A549 (cell line): Measurements from ENCODE around the gene SERPINE3. TPM values are rescaled to one million over a fixed set of nuclear protein-coding genes. Genes with fewer than 3 reads are reported as not detected.

ENCODE experiments used
- ATAC-seq, 2 experiments: fragments of 200-7000 bp in 1 of 2; fragments of >200 bp in 1 of 2; cut with Nextera tagmentation in 1 of 2; cut with Tn5 transposase in 1 of 2; 3 replicates each; pipeline versions ENCODE4 v1.8.0 to v1.9.1; 2018 to 2020; ENCODE audit warnings: mild to moderate bottlenecking in 1 of 2, moderate library complexity in 1 of 2
- CTCF ChIA-PET: fragments of 300-600 bp; sonication (Branson Sonifier 250); formaldehyde crosslinking; extraction: SDS; loops from one replicate; lab custom pipeline; 2021; ENCODE audit warnings: antibody characterized with exemption, inconsistent platforms; lab: Yijun Ruan, JAX
- POLR2A ChIA-PET: fragments of 350-600 bp; formaldehyde crosslinking; extraction: SDS; loops from one replicate; lab custom pipeline; 2021; ENCODE audit warnings: antibody characterized with exemption, inconsistent platforms; lab: Yijun Ruan, JAX
- DNase-seq, 2 experiments: peaks; one replicate each; pipeline versions ENCODE4 v3.0.0 to v3.0.0-alpha.2; 2011 to 2016; ENCODE audit warnings: low read depth in 1 of 2, low spot score in 1 of 2
- FAIRE-seq: peaks from 2 replicates; lab custom pipeline; 2011; peaks lifted over from hg19 to GRCh38; lab: Jason Lieb, UNC
- H3K27ac ChIP-seq, 2 experiments: fragments of >200 bp; sonication (Bioruptor Twin); formaldehyde crosslinking; 3 replicates each; pipeline ENCODE4 v1.5.1; 2016 to 2017
- H3K4me1 ChIP-seq: fragments of >200 bp; sonication (Bioruptor Twin); formaldehyde crosslinking; 3 replicates; pipeline ENCODE4 v1.6.1; 2016
- H3K4me2 ChIP-seq: fragments of >200 bp; sonication (Bioruptor Twin); formaldehyde crosslinking; 3 replicates; pipeline ENCODE4 v1.6.1; 2016
- H3K4me3 ChIP-seq: fragments of >200 bp; sonication (Bioruptor Twin); formaldehyde crosslinking; 3 replicates; pipeline ENCODE4 v1.5.1; 2016
- H3K9me3 ChIP-seq: fragments of >200 bp; sonication (Bioruptor Twin); formaldehyde crosslinking; 3 replicates; pipeline ENCODE4 v1.6.1; 2016
- ATOH8 ChIP-seq: fragments of 250-450 bp; sonication (Bioruptor Pico); IDR thresholded peaks from 2 replicates; pipeline ENCODE4 v1.5.0; 2020; ENCODE audit warnings: low read depth, mild to moderate bottlenecking, moderate library complexity
- BCL3 ChIP-seq: fragments of >200 bp; sonication (Bioruptor Twin); formaldehyde crosslinking; IDR thresholded peaks from 3 replicates; pipeline ENCODE4 v1.6.1; 2016
- CEBPB ChIP-seq, 2 experiments: fragments of >200 bp in 1 of 2; sonication (Bioruptor Twin) in 1 of 2; formaldehyde crosslinking in 1 of 2; IDR thresholded peaks; 2 replicates each; pipeline ENCODE4 v1.6.1; 2012 to 2016
- CTCF ChIP-seq: fragments of >200 bp; sonication (Bioruptor Twin); formaldehyde crosslinking; IDR thresholded peaks from 3 replicates; pipeline ENCODE4 v1.5.1; 2016
- E2F6 ChIP-seq: IDR thresholded peaks from 2 replicates; pipeline ENCODE4 v1.6.1; 2012; ENCODE audit warnings: low read depth, borderline replicate concordance
- EHF ChIP-seq: fragments of 250-450 bp; sonication (Bioruptor Pico); IDR thresholded peaks from 2 replicates; pipeline ENCODE4 v1.5.0; 2020; ENCODE audit warnings: mild to moderate bottlenecking
- ESRRA ChIP-seq: fragments of 150-350 bp; IDR thresholded peaks from 2 replicates; pipeline ENCODE4 v1.6.1; 2014; ENCODE audit warnings: mild to moderate bottlenecking, low read length, borderline replicate concordance
- FOSL2 ChIP-seq, 2 experiments: fragments of 450-650 bp in 1 of 2; fragments of >200 bp in 1 of 2; sonication (Bioruptor Twin) in 1 of 2; formaldehyde crosslinking; IDR thresholded peaks; 2 replicates each; pipeline versions ENCODE4 v1.5.0 to v1.6.1; 2016 to 2020; ENCODE audit warnings: mild to moderate bottlenecking in 1 of 2, moderate library complexity in 1 of 2
- GATA3 ChIP-seq: IDR thresholded peaks from 2 replicates; pipeline ENCODE4 v1.6.1; 2012; ENCODE audit warnings: borderline replicate concordance
- HEYL ChIP-seq: fragments of 250-450 bp; sonication (Bioruptor Pico); IDR thresholded peaks from 2 replicates; pipeline ENCODE4 v1.8.0; 2021; ENCODE audit warnings: mild to moderate bottlenecking, moderate library complexity
- HMGXB4 ChIP-seq: fragments of 250-450 bp; sonication (Bioruptor Pico); IDR thresholded peaks from 2 replicates; pipeline ENCODE4 v1.5.0; 2021; ENCODE audit warnings: mild to moderate bottlenecking, moderate library complexity, borderline replicate concordance
- HOXA7 ChIP-seq: fragments of 250-450 bp; sonication (Bioruptor Pico); IDR thresholded peaks from 2 replicates; pipeline ENCODE4 v1.5.0; 2020; ENCODE audit warnings: mild to moderate bottlenecking, moderate library complexity
- HOXB13 ChIP-seq: fragments of 250-450 bp; sonication (Bioruptor Pico); IDR thresholded peaks from 2 replicates; pipeline ENCODE4 v1.5.0; 2020; ENCODE audit warnings: low read depth, mild to moderate bottlenecking, moderate library complexity
- HOXB5 ChIP-seq: fragments of 250-450 bp; sonication (Bioruptor Pico); IDR thresholded peaks from 2 replicates; pipeline ENCODE4 v1.5.0; 2020; ENCODE audit warnings: mild to moderate bottlenecking, moderate library complexity
- MAZ ChIP-seq: fragments of 150-350 bp; IDR thresholded peaks from 2 replicates; pipeline ENCODE4 v1.6.1; 2014; ENCODE audit warnings: antibody characterized with exemption, low read depth, low read length, borderline replicate concordance
- MYC ChIP-seq: IDR thresholded peaks from 2 replicates; pipeline ENCODE4 v1.6.1; 2012; ENCODE audit warnings: mild to moderate bottlenecking, inconsistent platforms, low read length, improper control_type of control experiment, borderline replicate concordance
- NFE2L2 ChIP-seq: fragments of 150-350 bp; conservative IDR thresholded peaks from 2 replicates; pipeline ENCODE4 v1.6.1; 2014; ENCODE audit warnings: low read length
- NPAS2 ChIP-seq: fragments of 250-450 bp; sonication (Bioruptor Pico); IDR thresholded peaks from 2 replicates; pipeline ENCODE4 v1.8.0; 2022; ENCODE audit warnings: mild to moderate bottlenecking, moderate library complexity, borderline replicate concordance
- PBX3 ChIP-seq: IDR thresholded peaks from 2 replicates; pipeline ENCODE4 v1.6.1; 2012
- PHF8 ChIP-seq: fragments of 200-600 bp; sonication (generic); IDR thresholded peaks from 2 replicates; pipeline ENCODE4 v1.6.1; 2016; ENCODE audit warnings: low read depth, mild to moderate bottlenecking, antibody characterized with exemption, moderate library complexity, borderline replicate concordance
- POLR2A ChIP-seq: IDR thresholded peaks from 2 replicates; pipeline ENCODE4 v1.6.1; 2012; ENCODE audit warnings: mild to moderate bottlenecking, low read length
- RAD21 ChIP-seq, 2 experiments: fragments of >200 bp in 1 of 2; sonication (Bioruptor Twin) in 1 of 2; formaldehyde crosslinking in 1 of 2; IDR thresholded peaks in 1 of 2; conservative IDR thresholded peaks in 1 of 2; 2 replicates in 1 of 2; 3 replicates in 1 of 2; pipeline ENCODE4 v1.6.1; 2012 to 2018; ENCODE audit warnings: inconsistent platforms in 1 of 2
- RARB ChIP-seq: fragments of 250-450 bp; sonication (Bioruptor Pico); IDR thresholded peaks from 2 replicates; pipeline ENCODE4 v1.8.0; 2021; ENCODE audit warnings: mild to moderate bottlenecking, moderate library complexity
- RCOR1 ChIP-seq: fragments of 150-350 bp; IDR thresholded peaks from 2 replicates; pipeline ENCODE4 v1.6.1; 2014; ENCODE audit warnings: antibody characterized with exemption, low read length, low read depth
- RFX5 ChIP-seq: fragments of 450-650 bp; IDR thresholded peaks from 2 replicates; pipeline ENCODE4 v1.7.1; 2014; ENCODE audit warnings: antibody characterized with exemption, mild to moderate bottlenecking, moderate library complexity
- SREBF2 ChIP-seq: fragments of 450-650 bp; IDR thresholded peaks from 2 replicates; pipeline ENCODE4 v1.6.1; 2014; ENCODE audit warnings: mild to moderate bottlenecking, moderate library complexity
- TFCP2L1 ChIP-seq: fragments of 250-450 bp; sonication (Bioruptor Pico); IDR thresholded peaks from 2 replicates; pipeline ENCODE4 v1.5.0; 2021; ENCODE audit warnings: mild to moderate bottlenecking
- ZC3H11A ChIP-seq: fragments of 450-650 bp; IDR thresholded peaks from 2 replicates; pipeline ENCODE4 v1.6.1; 2014; ENCODE audit warnings: antibody characterized with exemption, mild to moderate bottlenecking
- ZFP36 ChIP-seq: fragments of 450-650 bp; IDR thresholded peaks from 2 replicates; pipeline ENCODE4 v1.6.1; 2014; ENCODE audit warnings: borderline replicate concordance; ENCODE audit not compliant: partially characterized antibody
- ZNF302 ChIP-seq: fragments of 250-450 bp; sonication (Bioruptor Pico); IDR thresholded peaks from 2 replicates; pipeline ENCODE4 v1.9.0; 2021; ENCODE audit warnings: inconsistent platforms, mild to moderate bottlenecking, moderate library complexity
- WGBS: methylation state at CpG from one replicate; pipeline ENCODE4 v1.1.6; 2017; ENCODE audit errors: missing lambda C conversion rate; 5-methylcytosine and 5-hydroxymethylcytosine counted together
- polyA plus RNA-seq, 4 experiments: library from polyadenylated mRNA; depleted of rRNA in 3 of 4; stranded (reverse); fragments of >200 nt; fragmentation: RNase III in 1 of 4; extraction: RNeasy Plus Mini Kit Qiagen cat#74134 plus additional on column Dnase treatment in 1 of 4; gene quantifications; 2 replicates in 3 of 4; 3 replicates in 1 of 4; pipeline ENCODE4 v1.2.3, GENCODE V29; 2011 to 2017

Gene SERPINE3
- polyA plus RNA-seq, 2 of the 4 experiments (the other 2 are of a cell fraction) = 0.09 TPM; not detected in 1

- H3K9me3 ChIP-seq = no peaks in the 10 kb centered on the region
- no peak overlapping the region for H3K4me3 ChIP-seq
- ATAC-seq (no peak), DNase-seq (no peak), FAIRE-seq (no peak)
- CTCF ChIA-PET = interaction anchor here (1.3 kb wide), 1 partner anchor 57 kb away, joined by 4 read pairs; no protein-coding TSS in a partner anchor
- POLR2A ChIA-PET = no interaction called here
- 62% methylated on average over 5 of the region's 5 CpGs for WGBS
- no peak overlapping the region for H3K27ac ChIP-seq
- no peaks in the 10 kb centered on the region for H3K4me1 ChIP-seq
- H3K4me2 ChIP-seq = no peak overlapping the region
- no peak for TF ChIP-seq ZC3H11A
- no peak for TF ChIP-seq RFX5
- no peak for TF ChIP-seq RAD21 (conservative IDR thresholded peaks at IDR 0.05 in 1 of 2, IDR thresholded peaks at IDR 0.05 in 1 of 2)
- no peak for TF ChIP-seq HOXB5
- no peak for TF ChIP-seq CTCF
- no peak for TF ChIP-seq HEYL (CRISPR knock-in tag)
- no peak for TF ChIP-seq FOSL2 (IDR thresholded peaks at IDR 0.05)
- no peak for TF ChIP-seq FOSL2 (CRISPR knock-in tag; IDR thresholded peaks at IDR 0.05)
- TF ChIP-seq GATA3 = no peak
- no peak for TF ChIP-seq CEBPB (IDR thresholded peaks at IDR 0.05)
- TF ChIP-seq ZNF302 (CRISPR knock-in tag) = no peak
- no peak for TF ChIP-seq SREBF2
- no peak for TF ChIP-seq NFE2L2
- TF ChIP-seq RARB (CRISPR knock-in tag) = no peak
- TF ChIP-seq E2F6 = no peak
- TF ChIP-seq POLR2A = no peak
- no peak for TF ChIP-seq PHF8
- TF ChIP-seq TFCP2L1 (CRISPR knock-in tag) = no peak
- TF ChIP-seq ATOH8 (CRISPR knock-in tag) = no peak
- TF ChIP-seq ZFP36 = no peak
- TF ChIP-seq, all 56 proteins: peak for 0
These were observed 4.0 kb downstream of the SERPINE3 start for GRCh38 chr13:51343475-51343874.

- no peak overlapping the region for H3K4me2 ChIP-seq
- ChIA-PET CTCF (interaction anchor here (1.9 kb wide), 1 partner anchor 221 kb away, joined by 5 read pairs; no protein-coding TSS in a partner anchor), POLR2A (no interaction called here)
- no peaks in the 10 kb centered on the region for H3K4me1 ChIP-seq
- no peak for DNase-seq
- WGBS = 62% methylated on average over 2 of the region's 2 CpGs
- H3K27ac ChIP-seq = no peak overlapping the region
- no peaks in the 10 kb centered on the region for H3K9me3 ChIP-seq
- no peak overlapping the region for H3K4me3 ChIP-seq
- FAIRE-seq = no peak
- no peak for ATAC-seq
- no peak for TF ChIP-seq MYC
- no peak for TF ChIP-seq NPAS2
- TF ChIP-seq PBX3 = no peak
- TF ChIP-seq HMGXB4 (CRISPR knock-in tag) = no peak
- TF ChIP-seq RCOR1 = no peak
- no peak for TF ChIP-seq EHF (CRISPR knock-in tag)
- no peak for TF ChIP-seq HEYL (CRISPR knock-in tag)
- no peak for TF ChIP-seq HOXA7 (CRISPR knock-in tag)
- no peak for TF ChIP-seq ESRRA
- no peak for TF ChIP-seq HOXB13 (CRISPR knock-in tag)
- TF ChIP-seq BCL3 = no peak
- TF ChIP-seq MAZ = no peak
- no peak for TF ChIP-seq SREBF2
- no peak for TF ChIP-seq ATOH8 (CRISPR knock-in tag)
- no peak for TF ChIP-seq RARB (CRISPR knock-in tag)
- no peak for TF ChIP-seq FOSL2 (IDR thresholded peaks at IDR 0.05)
- no peak for TF ChIP-seq FOSL2 (CRISPR knock-in tag; IDR thresholded peaks at IDR 0.05)
- no peak for TF ChIP-seq HOXB5
These were observed 6.9 kb downstream of the SERPINE3 start for GRCh38 chr13:51346397-51346796.
